Chondrocyte (in vitro differentiated cells): Measurements from ENCODE around the gene UBTD1. TPM values are rescaled to one million over a fixed set of nuclear protein-coding genes. Genes with fewer than 3 reads are reported as not detected.

Experiments
- DNase-seq: peaks from one replicate; pipeline ENCODE4 v3.0.0; 2021; ENCODE audit warnings: mixed read lengths, low spot score
- H3K27ac Mint-ChIP-seq: one replicate; pipeline ENCODE4 v1.8.0; 2021; ENCODE audit warnings: mild to moderate bottlenecking, moderate library complexity, mixed read lengths; ENCODE audit not compliant: unreplicated experiment
- H3K27me3 Mint-ChIP-seq: 2 replicates; pipeline ENCODE4 v1.8.0; 2021; ENCODE audit warnings: low read depth, mixed read lengths
- H3K36me3 Mint-ChIP-seq: 2 replicates; pipeline ENCODE4 v1.8.0; 2021; ENCODE audit warnings: low read depth, mixed read lengths
- H3K4me1 Mint-ChIP-seq: 2 replicates; pipeline ENCODE4 v1.8.0; 2021; ENCODE audit warnings: low read depth, mild to moderate bottlenecking, mixed read lengths
- H3K4me3 Mint-ChIP-seq: one replicate; pipeline ENCODE4 v1.8.0; 2021; ENCODE audit warnings: mild to moderate bottlenecking, moderate library complexity, mixed read lengths; ENCODE audit not compliant: unreplicated experiment
- H3K9me3 Mint-ChIP-seq: 2 replicates; pipeline ENCODE4 v1.8.0; 2021; ENCODE audit warnings: low read depth, mixed read lengths
- total RNA-seq: library from RNA; stranded (reverse); gene quantifications from 3 replicates; pipeline ENCODE4 v1.2.1, GENCODE V29; 2021
- TF ChIP-seq, protein P1 (sequence below): fragments of 200-600 bp; sonication (generic); IDR thresholded peaks from 2 replicates; pipeline ENCODE4 v1.5.0; 2021; ENCODE audit warnings: antibody characterized with exemption, mild to moderate bottlenecking, moderate library complexity

Gene UBTD1
- total RNA-seq, 1 donor from 2014 or later, result 38.2 TPM

GRCh38 chr10:97546456-97547270 is 47.9 kb downstream of the UBTD1 start:
- peak overlapping the region; percentile 76 for H3K27ac Mint-ChIP-seq
- no peaks in the 10 kb centered on the region for H3K27me3 Mint-ChIP-seq
- TF ChIP-seq, protein P1, sequence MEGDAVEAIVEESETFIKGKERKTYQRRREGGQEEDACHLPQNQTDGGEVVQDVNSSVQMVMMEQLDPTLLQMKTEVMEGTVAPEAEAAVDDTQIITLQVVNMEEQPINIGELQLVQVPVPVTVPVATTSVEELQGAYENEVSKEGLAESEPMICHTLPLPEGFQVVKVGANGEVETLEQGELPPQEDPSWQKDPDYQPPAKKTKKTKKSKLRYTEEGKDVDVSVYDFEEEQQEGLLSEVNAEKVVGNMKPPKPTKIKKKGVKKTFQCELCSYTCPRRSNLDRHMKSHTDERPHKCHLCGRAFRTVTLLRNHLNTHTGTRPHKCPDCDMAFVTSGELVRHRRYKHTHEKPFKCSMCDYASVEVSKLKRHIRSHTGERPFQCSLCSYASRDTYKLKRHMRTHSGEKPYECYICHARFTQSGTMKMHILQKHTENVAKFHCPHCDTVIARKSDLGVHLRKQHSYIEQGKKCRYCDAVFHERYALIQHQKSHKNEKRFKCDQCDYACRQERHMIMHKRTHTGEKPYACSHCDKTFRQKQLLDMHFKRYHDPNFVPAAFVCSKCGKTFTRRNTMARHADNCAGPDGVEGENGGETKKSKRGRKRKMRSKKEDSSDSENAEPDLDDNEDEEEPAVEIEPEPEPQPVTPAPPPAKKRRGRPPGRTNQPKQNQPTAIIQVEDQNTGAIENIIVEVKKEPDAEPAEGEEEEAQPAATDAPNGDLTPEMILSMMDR, result no peak
- H3K9me3 Mint-ChIP-seq, result no peaks in the 10 kb centered on the region
- H3K4me1 Mint-ChIP-seq, result peaks cover 72% of the 10 kb centered on the region
- H3K36me3 Mint-ChIP-seq, result no peaks in the 10 kb centered on the region
- peak; percentile 77 for DNase-seq
- H3K4me3 Mint-ChIP-seq, result no peak overlapping the region

DNA sequence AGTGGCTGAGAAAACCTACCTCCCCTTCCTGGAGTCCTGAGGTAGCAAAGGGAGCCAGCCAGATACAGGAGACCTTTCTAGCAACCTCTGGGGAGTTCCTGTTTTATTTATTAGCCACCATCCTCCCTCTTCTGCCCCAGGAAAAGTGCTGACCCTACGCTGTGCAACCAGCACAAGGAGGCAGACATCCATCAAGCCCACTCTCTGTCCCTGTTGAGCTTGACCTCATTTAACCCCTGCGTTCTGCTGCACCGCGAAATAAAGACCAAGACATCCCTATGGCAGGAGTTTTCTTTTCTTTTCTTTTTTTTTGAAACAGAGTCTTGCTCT is 48.5 kb downstream of the UBTD1 start:
- no peak overlapping the region for H3K4me3 Mint-ChIP-seq
- no peaks in the 10 kb centered on the region for H3K36me3 Mint-ChIP-seq
- peak overlapping the region; percentile 17 for H3K27ac Mint-ChIP-seq
- H3K27me3 Mint-ChIP-seq, result no peaks in the 10 kb centered on the region
- DNase-seq, result peak; percentile 6
- TF ChIP-seq, protein P1, result no peak
- H3K4me1 Mint-ChIP-seq, result peaks cover 67% of the 10 kb centered on the region
- H3K9me3 Mint-ChIP-seq, result no peaks in the 10 kb centered on the region

DNA sequence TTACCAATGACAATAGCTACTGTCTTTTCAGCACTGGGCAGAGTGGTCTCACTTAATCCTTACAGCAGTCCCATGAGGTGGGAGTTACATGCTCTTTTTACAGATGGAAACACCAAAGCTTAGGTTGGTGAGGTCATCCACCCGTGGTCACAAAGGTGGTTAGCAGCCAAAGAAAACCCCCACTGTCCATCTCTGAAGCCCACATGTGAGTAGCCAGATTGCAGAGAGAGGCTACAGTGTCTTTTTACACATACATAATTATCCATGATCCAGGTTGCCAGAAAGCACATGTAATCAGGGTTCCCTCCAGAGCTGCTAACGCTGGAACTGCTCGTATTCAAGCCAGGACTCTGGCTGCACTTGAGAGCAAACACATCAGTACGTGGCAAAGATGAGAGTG is 49.2 kb downstream of the UBTD1 start:
- TF ChIP-seq, protein P1, result no peak
- DNase-seq, result no peak
- no peaks in the 10 kb centered on the region for H3K9me3 Mint-ChIP-seq
- H3K27me3 Mint-ChIP-seq, result no peaks in the 10 kb centered on the region
- no peaks in the 10 kb centered on the region for H3K36me3 Mint-ChIP-seq
- peaks cover 59% of the 10 kb centered on the region for H3K4me1 Mint-ChIP-seq
- no peak overlapping the region for H3K4me3 Mint-ChIP-seq
- H3K27ac Mint-ChIP-seq, result no peak overlapping the region

DNA sequence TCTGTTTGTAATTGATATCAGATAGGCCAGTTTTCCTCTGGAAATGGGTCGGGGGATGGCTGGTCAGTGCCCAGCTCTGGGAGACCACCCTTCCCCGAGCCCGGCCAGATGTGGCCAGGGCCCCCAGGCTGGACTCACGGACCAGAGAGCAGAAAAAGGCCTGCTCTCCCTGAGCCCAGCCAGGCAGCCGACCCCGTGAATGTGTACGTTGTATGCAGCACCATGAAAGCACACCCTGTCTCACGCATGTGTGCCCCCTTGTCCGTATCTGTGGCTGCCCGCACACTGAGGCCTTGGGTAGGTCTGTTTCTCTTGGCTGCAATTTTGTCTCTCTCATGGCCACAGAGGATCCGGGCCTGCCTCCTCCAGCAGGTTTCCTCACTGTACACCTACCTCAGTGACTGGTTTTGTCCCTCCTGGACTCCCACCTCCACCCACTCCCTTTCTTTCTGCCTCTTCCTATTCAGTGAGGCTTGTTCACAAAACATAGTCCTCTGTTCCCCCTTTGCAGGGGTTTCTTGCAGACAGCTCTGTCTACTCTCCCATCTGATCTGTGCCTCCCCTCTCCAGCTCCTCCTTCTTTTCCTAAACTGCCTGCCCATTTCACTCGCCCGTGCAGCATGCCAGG is 50.2 kb downstream of the UBTD1 start:
- Mint-ChIP-seq H3K4me1 (peaks cover 57% of the 10 kb centered on the region), H3K9me3 (no peaks in the 10 kb centered on the region), H3K27ac (peak overlapping the region; percentile 78), H3K27me3 (no peaks in the 10 kb centered on the region), H3K36me3 (no peaks in the 10 kb centered on the region), H3K4me3 (no peak overlapping the region)
- TF ChIP-seq, protein P1, result no peak
- DNase-seq, result peak; percentile 80

DNA sequence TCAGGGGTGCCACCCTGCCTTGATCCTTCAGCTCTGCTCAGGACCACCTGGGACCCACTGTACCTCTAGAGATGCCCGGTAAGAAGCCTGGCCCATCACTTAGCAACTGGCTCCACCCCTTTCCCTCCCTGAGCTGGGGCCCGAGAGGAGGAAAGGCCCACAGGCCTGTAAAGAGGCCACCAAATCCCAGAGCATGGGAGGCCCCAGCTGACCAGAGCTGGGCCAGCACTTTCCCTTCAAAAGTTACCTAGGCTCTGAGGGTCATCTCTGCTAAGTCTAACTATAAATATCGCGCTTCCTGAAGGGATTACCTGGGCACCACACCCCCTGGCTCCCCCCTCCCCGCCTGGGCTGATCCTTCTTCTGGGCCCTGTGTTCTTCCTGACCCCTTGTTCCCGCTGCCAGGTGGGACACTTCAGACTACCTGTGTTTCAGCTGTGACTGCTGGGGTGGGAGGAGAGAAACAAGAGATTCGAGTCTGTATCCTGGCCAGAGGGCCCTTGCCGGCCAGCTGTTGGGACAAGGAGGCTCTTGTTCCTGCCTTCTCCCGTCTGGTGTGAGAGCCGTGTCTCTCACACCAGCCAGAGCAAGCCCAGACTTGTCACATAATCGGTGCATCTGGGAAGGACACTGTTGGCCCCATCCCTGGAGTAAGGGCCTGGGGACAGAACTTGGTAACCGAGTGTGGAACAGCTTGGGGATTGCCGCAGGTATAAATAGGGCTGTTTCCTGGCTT is 51.0 kb downstream of the UBTD1 start:
- DNase-seq, result peak; percentile 51
- TF ChIP-seq, protein P1, result no peak
- no peaks in the 10 kb centered on the region for H3K36me3 Mint-ChIP-seq
- no peaks in the 10 kb centered on the region for H3K9me3 Mint-ChIP-seq
- peaks cover 52% of the 10 kb centered on the region for H3K4me1 Mint-ChIP-seq
- no peaks in the 10 kb centered on the region for H3K27me3 Mint-ChIP-seq
- peak overlapping the region; percentile 89 for H3K27ac Mint-ChIP-seq
- no peak overlapping the region for H3K4me3 Mint-ChIP-seq
